IPS-18c (cell line): ENCODE data around the gene TSSK6.

Source experiments
- H3K4me3 ChIP-seq: 2 replicates; pipeline ENCODE4 v1.7.0; 2013; ENCODE audit warnings: low read depth, mild to moderate bottlenecking, low read length, moderate library complexity; ENCODE audit not compliant: insufficient read depth
- H3K9me3 ChIP-seq: one replicate; pipeline ENCODE4 v1.6.1; 2013; ENCODE audit warnings: mild to moderate bottlenecking, low read length, moderate library complexity; ENCODE audit not compliant: control insufficient read depth, insufficient read depth

TSSK6 gene

GRCh38 chr19:19464339-19465098 is 50.8 kb downstream of the TSSK6 start:
- Histone ChIP-seq H3K4me3 (no peak overlapping the region), H3K9me3 (no peaks in the 10 kb centered on the region)
